ENCODE measurements around the gene IGSF3.
"Not testable (repeated sequence)": the region's sequence is repeated elsewhere in the genome, so short reads cannot be mapped to it uniquely, and the experiment has no call there.

DNA sequence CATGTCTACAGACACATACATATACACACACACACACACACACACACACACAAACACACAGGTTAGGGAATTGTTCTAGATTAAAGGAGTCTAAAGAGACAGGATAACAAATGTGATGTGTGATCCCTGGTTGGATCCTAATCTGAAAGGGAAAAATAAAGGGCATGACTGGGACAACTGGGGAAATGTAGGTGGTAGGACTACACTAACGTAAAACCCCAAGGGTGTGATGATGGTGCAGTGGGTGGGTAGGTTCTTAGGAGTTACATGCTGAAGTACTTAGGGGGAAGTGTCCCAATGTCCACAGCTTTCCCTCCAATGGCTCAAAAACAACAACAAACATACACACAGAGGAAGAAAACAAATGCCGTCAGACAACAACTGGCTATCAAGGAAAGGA lies 68.2 kb downstream of the IGSF3 start:
- TF ChIP-seq, protein P1, sequence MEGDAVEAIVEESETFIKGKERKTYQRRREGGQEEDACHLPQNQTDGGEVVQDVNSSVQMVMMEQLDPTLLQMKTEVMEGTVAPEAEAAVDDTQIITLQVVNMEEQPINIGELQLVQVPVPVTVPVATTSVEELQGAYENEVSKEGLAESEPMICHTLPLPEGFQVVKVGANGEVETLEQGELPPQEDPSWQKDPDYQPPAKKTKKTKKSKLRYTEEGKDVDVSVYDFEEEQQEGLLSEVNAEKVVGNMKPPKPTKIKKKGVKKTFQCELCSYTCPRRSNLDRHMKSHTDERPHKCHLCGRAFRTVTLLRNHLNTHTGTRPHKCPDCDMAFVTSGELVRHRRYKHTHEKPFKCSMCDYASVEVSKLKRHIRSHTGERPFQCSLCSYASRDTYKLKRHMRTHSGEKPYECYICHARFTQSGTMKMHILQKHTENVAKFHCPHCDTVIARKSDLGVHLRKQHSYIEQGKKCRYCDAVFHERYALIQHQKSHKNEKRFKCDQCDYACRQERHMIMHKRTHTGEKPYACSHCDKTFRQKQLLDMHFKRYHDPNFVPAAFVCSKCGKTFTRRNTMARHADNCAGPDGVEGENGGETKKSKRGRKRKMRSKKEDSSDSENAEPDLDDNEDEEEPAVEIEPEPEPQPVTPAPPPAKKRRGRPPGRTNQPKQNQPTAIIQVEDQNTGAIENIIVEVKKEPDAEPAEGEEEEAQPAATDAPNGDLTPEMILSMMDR (IDR thresholded peaks at IDR 0.05): not testable (repeated sequence)
- not testable (repeated sequence) for TF ChIP-seq POLR2AphosphoS5 (IDR thresholded peaks at IDR 0.05); POLR2A (IDR thresholded peaks at IDR 0.05; ENCODE audit: low read depth)
